IMR-90 (cell line): ENCODE data around the gene FAR2. TPM values are rescaled to one million over a fixed set of nuclear protein-coding genes. Genes with fewer than 3 reads are reported as not detected.
A peak's percentile ranks its signal among the peaks of the same experiment; 100 is the strongest.

ENCODE experiments used
- ATAC-seq: fragments of 200-7000 bp; cut with Tn5 transposase; 2 replicates; pipeline ENCODE4 v1.9.1; 2020; ENCODE audit warnings: low read depth, mild to moderate bottlenecking, moderate library complexity
- BruUV-seq: library from RNA; stranded (reverse); fragments of 400-500 nt; replicated peaks from 2 replicates; lab custom pipeline; 2021; lab: Mats Ljungman, UMichigan
- CTCF ChIA-PET: fragments of 300-600 bp; formaldehyde crosslinking; extraction: SDS; loops from one replicate; lab custom pipeline; 2021; ENCODE audit warnings: antibody characterized with exemption; lab: Yijun Ruan, JAX
- POLR2A ChIA-PET: fragments of 300-600 bp; sonication (Branson Sonifier 250); formaldehyde crosslinking; loops from one replicate; lab custom pipeline; 2022; ENCODE audit warnings: antibody characterized with exemption; ENCODE audit not compliant: unreplicated experiment; lab: Charles Lee
- DNase-seq: peaks from one replicate; pipeline ENCODE4 v3.0.0; 2013
- H2AFZ ChIP-seq: replicated peaks from 2 replicates; pipeline ENCODE3; 2013; ENCODE audit warnings: low read length, mild to moderate bottlenecking; ENCODE audit not compliant: poor library complexity
- H2AK5ac ChIP-seq: 2 replicates; pipeline ENCODE4 v1.6.1; 2013; ENCODE audit warnings: low read depth, low read length, inconsistent platforms
- H2AK9ac ChIP-seq: replicated peaks from 2 replicates; pipeline ENCODE3; 2013; ENCODE audit warnings: mild to moderate bottlenecking, low read depth, low read length, moderate library complexity; ENCODE audit not compliant: poor library complexity
- H2BK120ac ChIP-seq: 2 replicates; pipeline ENCODE4 v1.6.1; 2013; ENCODE audit warnings: low read depth, low read length, inconsistent platforms
- H2BK15ac ChIP-seq: 3 replicates; pipeline ENCODE4 v1.6.1; 2013; ENCODE audit warnings: low read depth, low read length, inconsistent platforms
- H2BK20ac ChIP-seq: 2 replicates; pipeline ENCODE4 v1.6.1; 2013; ENCODE audit warnings: low read depth, mild to moderate bottlenecking, inconsistent platforms, low read length, moderate library complexity
- H2BK5ac ChIP-seq: 2 replicates; pipeline ENCODE4 v1.6.1; 2013; ENCODE audit warnings: mild to moderate bottlenecking, low read depth, low read length, inconsistent platforms; ENCODE audit not compliant: poor library complexity, severe bottlenecking
- H3K14ac ChIP-seq: replicated peaks from 2 replicates; pipeline ENCODE4 v1.6.1; 2013; ENCODE audit warnings: low read depth, low read length, inconsistent platforms
- H3K18ac ChIP-seq: 2 replicates; pipeline ENCODE4 v1.6.1; 2013; ENCODE audit warnings: low read depth, low read length, control low read depth
- H3K23ac ChIP-seq: 2 replicates; pipeline ENCODE4 v1.6.1; 2013; ENCODE audit warnings: low read depth, low read length, inconsistent platforms
- H3K27ac ChIP-seq: 2 replicates; pipeline ENCODE4 v1.5.1; 2013; ENCODE audit warnings: mild to moderate bottlenecking, control low read depth, low read length; ENCODE audit not compliant: insufficient read depth
- H3K27me3 ChIP-seq: 2 replicates; pipeline ENCODE4 v1.6.1; 2013; ENCODE audit warnings: low read length; ENCODE audit not compliant: control insufficient read depth, insufficient read depth
- H3K36me3 ChIP-seq: 2 replicates; pipeline ENCODE4 v1.6.1; 2013; ENCODE audit warnings: low read length, mixed read lengths; ENCODE audit not compliant: control insufficient read depth, insufficient read depth
- H3K4ac ChIP-seq: 2 replicates; pipeline ENCODE4 v1.6.1; 2013; ENCODE audit warnings: low read depth, low read length, inconsistent platforms
- H3K4me1 ChIP-seq: 2 replicates; pipeline ENCODE4 v1.6.1; 2013; ENCODE audit warnings: low read length, mixed read lengths; ENCODE audit not compliant: control insufficient read depth, insufficient read depth
- H3K4me2 ChIP-seq: 2 replicates; pipeline ENCODE4 v1.6.1; 2013; ENCODE audit warnings: low read depth, mild to moderate bottlenecking, control low read depth, low read length, moderate library complexity
- H3K4me3 ChIP-seq: 2 replicates; pipeline ENCODE4 v1.5.1; 2013; ENCODE audit warnings: low read depth, mild to moderate bottlenecking, control low read depth, low read length, moderate library complexity; ENCODE audit not compliant: insufficient read depth
- H3K56ac ChIP-seq: 2 replicates; pipeline ENCODE4 v1.6.1; 2013; ENCODE audit warnings: low read length, inconsistent platforms; ENCODE audit not compliant: insufficient read depth; ENCODE audit errors: extremely low read depth
- H3K79me1 ChIP-seq, 2 experiments: 2 replicates each; pipeline ENCODE4 v1.6.1; 2013; ENCODE audit warnings: low read length in 2 of 2, inconsistent platforms in 1 of 2, low read depth in 1 of 2
- H3K9ac ChIP-seq: 2 replicates; pipeline ENCODE4 v1.6.1; 2013; ENCODE audit warnings: low read depth, low read length, control low read depth
- H3K9me1 ChIP-seq: 2 replicates; pipeline ENCODE4 v1.6.1; 2013; ENCODE audit warnings: low read length, inconsistent platforms; ENCODE audit not compliant: insufficient read depth
- H3K9me3 ChIP-seq: 2 replicates; pipeline ENCODE4 v1.6.1; 2013; ENCODE audit warnings: low read length; ENCODE audit not compliant: control insufficient read depth, insufficient read depth
- H4K20me1 ChIP-seq: 2 replicates; pipeline ENCODE4 v1.6.1; 2013; ENCODE audit warnings: low read length, inconsistent platforms; ENCODE audit not compliant: insufficient read depth
- H4K5ac ChIP-seq: 2 replicates; pipeline ENCODE4 v1.6.1; 2013; ENCODE audit warnings: mild to moderate bottlenecking, low read depth, low read length, control low read depth
- H4K8ac ChIP-seq, 2 experiments: 2 replicates each; pipeline ENCODE4 v1.6.1; 2013; ENCODE audit warnings: low read depth in 2 of 2, low read length in 2 of 2, control low read depth in 1 of 2, inconsistent platforms in 1 of 2
- H4K91ac ChIP-seq: 2 replicates; pipeline ENCODE4 v1.6.1; 2013; ENCODE audit warnings: low read depth, low read length, inconsistent platforms; ENCODE audit not compliant: insufficient read depth
- BHLHE40 ChIP-seq: fragments of 150-350 bp; IDR thresholded peaks from 2 replicates; pipeline ENCODE4 v1.6.1; 2016; ENCODE audit warnings: mild to moderate bottlenecking, low read depth, low read length
- CHD1 ChIP-seq: IDR thresholded peaks from 2 replicates; pipeline ENCODE4 v1.6.1; 2012; ENCODE audit warnings: low read depth, low read length, improper control_type of control experiment
- MXI1 ChIP-seq: IDR thresholded peaks from 2 replicates; pipeline ENCODE4 v1.6.1; 2012; ENCODE audit warnings: low read depth, mild to moderate bottlenecking, low read length, moderate library complexity, borderline replicate concordance
- RAD21 ChIP-seq: IDR thresholded peaks from 2 replicates; pipeline ENCODE4 v1.6.1; 2012; ENCODE audit warnings: low read length, improper control_type of control experiment
- RCOR1 ChIP-seq: IDR thresholded peaks from 2 replicates; pipeline ENCODE4 v1.6.1; 2012; ENCODE audit warnings: mild to moderate bottlenecking, low read length, improper control_type of control experiment; ENCODE audit not compliant: insufficient replicate concordance
- RFX5 ChIP-seq: IDR thresholded peaks from 2 replicates; pipeline ENCODE4 v1.8.0; 2012; ENCODE audit warnings: low read depth, mild to moderate bottlenecking, low read length, moderate library complexity
- SMC3 ChIP-seq: fragments of 150-350 bp; IDR thresholded peaks from 2 replicates; pipeline ENCODE4 v1.6.1; 2016; ENCODE audit warnings: low read depth, mild to moderate bottlenecking, antibody characterized with exemption, low read length, moderate library complexity
- WGBS, 2 experiments: methylation state at CpG; one replicate each; pipeline versions ENCODE4 v1.1.5 to v1.1.7; 2013; ENCODE audit warnings: missing lambda C conversion rate in 2 of 2; ENCODE audit not compliant: insufficient read length in 1 of 2; ENCODE audit errors: extremely low coverage in 2 of 2; 5-methylcytosine and 5-hydroxymethylcytosine counted together
- dilution Hi-C: fragments of 300-500 bp; cut with HindIII; formaldehyde crosslinking; loops from one replicate; pipeline ENCODE4 v1.14.3; 2018; ENCODE audit warnings: low sequenced_read_pairs; ENCODE audit not compliant: unreplicated experiment
- in situ Hi-C: fragments of 300-500 bp; cut with MboI; formaldehyde crosslinking; loops from 3 replicates; pipeline ENCODE4 v1.14.3; 2019; ENCODE audit warnings: low sequenced_read_pairs, inconsistent platforms, mixed read lengths
- intact Hi-C: fragments of 100-400 bp; cut with micrococcal nuclease; formaldehyde crosslinking; loops from 2 replicates; pipeline ENCODE4 v1.10.0; 2022
- polyA plus RNA-seq, 3 experiments: library from polyadenylated mRNA; depleted of rRNA; stranded (reverse); fragments of >200 nt; gene quantifications; 2 replicates each; pipeline ENCODE4 v1.2.3, GENCODE V29; 2012; ENCODE audit warnings: low replicate concordance in 1 of 3
- total RNA-seq: library from RNA; depleted of rRNA; stranded (reverse); fragments of >200 nt; gene quantifications from 2 replicates; pipeline ENCODE4 v1.2.3, GENCODE V29; 2012
- TF ChIP-seq, protein P1 (sequence below): fragments of 150-350 bp; IDR thresholded peaks from 2 replicates; pipeline ENCODE4 v1.6.1; 2016; ENCODE audit warnings: low read depth, mild to moderate bottlenecking, low read length, moderate library complexity, borderline replicate concordance
- TF ChIP-seq, protein P2 (sequence below): conservative IDR thresholded peaks from 2 replicates; pipeline ENCODE4 v1.5.1; 2012; ENCODE audit warnings: mild to moderate bottlenecking, low read depth, low read length, improper control_type of control experiment

The FAR2 gene
- total and polyA plus RNA-seq, 2 of the 4 experiments (the other 2 are of a cell fraction), result 1.1 to 2.0 TPM

DNA sequence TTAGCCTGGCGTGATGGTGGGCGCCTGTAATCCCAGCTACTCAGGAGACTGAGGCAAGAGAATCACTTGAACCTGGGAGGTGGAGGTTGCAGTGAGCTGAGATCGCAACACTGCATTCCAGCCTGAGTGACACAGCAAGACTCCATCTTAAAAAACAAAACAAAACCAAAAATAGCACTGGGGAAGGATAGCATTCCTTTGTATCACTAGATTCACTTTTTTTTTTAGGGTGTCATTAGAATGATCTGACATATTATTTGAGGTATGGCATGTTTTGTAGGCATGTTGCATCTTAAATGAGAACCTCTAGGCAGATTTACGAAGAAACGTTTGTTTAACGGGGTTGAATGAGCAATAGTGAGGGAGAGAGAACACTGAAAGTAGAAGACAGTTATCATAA is 16.8 kb upstream of the FAR2 start:
- in situ Hi-C loops (no loop called here), dilution Hi-C loops (no loop called here), intact Hi-C loops (no loop called here)
- POLR2A ChIA-PET, result no interaction called here
- H2BK20ac ChIP-seq, result peak overlapping the region; percentile 40; the same call in 1 of the 2 replicates
- H2AK9ac ChIP-seq, result no peak overlapping the region
- H3K23ac ChIP-seq, result no peak overlapping the region
- H3K27ac ChIP-seq, result no peak overlapping the region
- H3K14ac ChIP-seq, result peak overlapping the region; percentile 15; the same call in 1 of the 2 replicates
- no peaks in the 10 kb centered on the region for H3K9me1 ChIP-seq
- H2AK5ac ChIP-seq, result no peak overlapping the region
- H4K8ac ChIP-seq, result peak overlapping the region in 1 of 2 experiments; percentile 32; a peak in 1 of 4 replicates
- H3K56ac ChIP-seq, result no peak overlapping the region
- H2AFZ ChIP-seq, result no peak overlapping the region
- H4K5ac ChIP-seq, result peak overlapping the region; percentile 44; the same call in 1 of the 2 replicates
- no peaks in the 10 kb centered on the region for H3K9me3 ChIP-seq
- BruUV-seq, result no TSS peak
- H3K27me3 ChIP-seq, result no peaks in the 10 kb centered on the region; the same call in none of the 2 replicates
- H2BK120ac ChIP-seq, result peak overlapping the region; percentile 42
- no CpG with 5 or more reads among the region's 6 CpGs for WGBS, 2 experiments
- H4K20me1 ChIP-seq, result no peaks in the 10 kb centered on the region
- H2BK15ac ChIP-seq, result no peak overlapping the region
- peak overlapping the region; percentile 17; the same call in 1 of the 2 replicates for H3K18ac ChIP-seq
- no peaks in the 10 kb centered on the region for H3K79me1 ChIP-seq
- H3K4me1 ChIP-seq, result peaks cover 5% of the 10 kb centered on the region
- no peak overlapping the region for H4K91ac ChIP-seq
- TF ChIP-seq, protein P1, sequence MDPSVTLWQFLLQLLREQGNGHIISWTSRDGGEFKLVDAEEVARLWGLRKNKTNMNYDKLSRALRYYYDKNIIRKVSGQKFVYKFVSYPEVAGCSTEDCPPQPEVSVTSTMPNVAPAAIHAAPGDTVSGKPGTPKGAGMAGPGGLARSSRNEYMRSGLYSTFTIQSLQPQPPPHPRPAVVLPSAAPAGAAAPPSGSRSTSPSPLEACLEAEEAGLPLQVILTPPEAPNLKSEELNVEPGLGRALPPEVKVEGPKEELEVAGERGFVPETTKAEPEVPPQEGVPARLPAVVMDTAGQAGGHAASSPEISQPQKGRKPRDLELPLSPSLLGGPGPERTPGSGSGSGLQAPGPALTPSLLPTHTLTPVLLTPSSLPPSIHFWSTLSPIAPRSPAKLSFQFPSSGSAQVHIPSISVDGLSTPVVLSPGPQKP, result no peak
- TF ChIP-seq MXI1, result no peak
- TF ChIP-seq RFX5, result no peak
- TF ChIP-seq BHLHE40, result no peak
- TF ChIP-seq SMC3, result no peak
- no peak for TF ChIP-seq CHD1
- TF ChIP-seq, protein P2, sequence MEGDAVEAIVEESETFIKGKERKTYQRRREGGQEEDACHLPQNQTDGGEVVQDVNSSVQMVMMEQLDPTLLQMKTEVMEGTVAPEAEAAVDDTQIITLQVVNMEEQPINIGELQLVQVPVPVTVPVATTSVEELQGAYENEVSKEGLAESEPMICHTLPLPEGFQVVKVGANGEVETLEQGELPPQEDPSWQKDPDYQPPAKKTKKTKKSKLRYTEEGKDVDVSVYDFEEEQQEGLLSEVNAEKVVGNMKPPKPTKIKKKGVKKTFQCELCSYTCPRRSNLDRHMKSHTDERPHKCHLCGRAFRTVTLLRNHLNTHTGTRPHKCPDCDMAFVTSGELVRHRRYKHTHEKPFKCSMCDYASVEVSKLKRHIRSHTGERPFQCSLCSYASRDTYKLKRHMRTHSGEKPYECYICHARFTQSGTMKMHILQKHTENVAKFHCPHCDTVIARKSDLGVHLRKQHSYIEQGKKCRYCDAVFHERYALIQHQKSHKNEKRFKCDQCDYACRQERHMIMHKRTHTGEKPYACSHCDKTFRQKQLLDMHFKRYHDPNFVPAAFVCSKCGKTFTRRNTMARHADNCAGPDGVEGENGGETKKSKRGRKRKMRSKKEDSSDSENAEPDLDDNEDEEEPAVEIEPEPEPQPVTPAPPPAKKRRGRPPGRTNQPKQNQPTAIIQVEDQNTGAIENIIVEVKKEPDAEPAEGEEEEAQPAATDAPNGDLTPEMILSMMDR, result no peak
- no peak for TF ChIP-seq RCOR1
- TF ChIP-seq RAD21, result no peak
- no peak overlapping the region for H2BK5ac ChIP-seq
- ATAC-seq (no peak), DNase-seq (no peak)
- peak overlapping the region; percentile 4; the same call in 1 of the 2 replicates for H3K4ac ChIP-seq
- CTCF ChIA-PET, result no interaction called here
- no peak overlapping the region for H3K4me2 ChIP-seq
- no peak overlapping the region for H3K9ac ChIP-seq
- H3K36me3 ChIP-seq, result no peaks in the 10 kb centered on the region
- no peak overlapping the region for H3K4me3 ChIP-seq
